ENCODE results near the gene LRCH3. TPM values are rescaled to one million over a fixed set of nuclear protein-coding genes. Genes with fewer than 3 reads are reported as not detected.

The LRCH3 gene
- total RNA-seq, 1 donor from 2014 or later: 19.5 TPM

GRCh38 chr3:197866035-197866434 lies 75.0 kb downstream of the LRCH3 start:
- TF ChIP-seq CTCF (conservative IDR thresholded peaks at IDR 0.05; ENCODE audit: low read depth, low read length): no peak
- DNase-seq (ENCODE audit: low read depth): no peak
- H3K4me3 ChIP-seq (ENCODE audit: low read depth, low read length): no peak overlapping the region

- no peak for DNase-seq (ENCODE audit: low read depth)
- TF ChIP-seq CTCF (conservative IDR thresholded peaks at IDR 0.05; ENCODE audit: low read depth, low read length): no peak
- no peak overlapping the region for H3K4me3 ChIP-seq (ENCODE audit: low read depth, low read length)
Measured at GRCh38 chr3:197873329-197873728, 82.3 kb downstream of the LRCH3 start.

- no peak for TF ChIP-seq CTCF (conservative IDR thresholded peaks at IDR 0.05; ENCODE audit: low read depth, low read length)
- DNase-seq (ENCODE audit: low read depth): no peak
- H3K4me3 ChIP-seq (ENCODE audit: low read depth, low read length): no peak overlapping the region
Measured at GRCh38 chr3:197874064-197874463, 83.0 kb downstream of the LRCH3 start.

- no peak for DNase-seq (ENCODE audit: low read depth)
- TF ChIP-seq CTCF (conservative IDR thresholded peaks at IDR 0.05; ENCODE audit: low read depth, low read length): no peak
- H3K4me3 ChIP-seq (ENCODE audit: low read depth, low read length): no peak overlapping the region
Measured at GRCh38 chr3:197874653-197875052, 83.6 kb downstream of the LRCH3 start.

GRCh38 chr3:197877902-197878301 lies 86.8 kb downstream of the LRCH3 start:
- DNase-seq (ENCODE audit: low read depth): no peak
- no peak for TF ChIP-seq CTCF (conservative IDR thresholded peaks at IDR 0.05; ENCODE audit: low read depth, low read length)
- no peak overlapping the region for H3K4me3 ChIP-seq (ENCODE audit: low read depth, low read length)

- no peak for DNase-seq (ENCODE audit: low read depth)
- no peak overlapping the region for H3K4me3 ChIP-seq (ENCODE audit: low read depth, low read length)
- no peak for TF ChIP-seq CTCF (conservative IDR thresholded peaks at IDR 0.05; ENCODE audit: low read depth, low read length)
Measured at GRCh38 chr3:197878427-197878826, 87.4 kb downstream of the LRCH3 start.

- DNase-seq (ENCODE audit: low read depth): no peak
- H3K4me3 ChIP-seq (ENCODE audit: low read depth, low read length): no peak overlapping the region
- no peak for TF ChIP-seq CTCF (conservative IDR thresholded peaks at IDR 0.05; ENCODE audit: low read depth, low read length)
Measured at GRCh38 chr3:197880491-197881269, 89.6 kb downstream of the LRCH3 start.

All from epithelial cell of proximal tubule (primary cell).